Glutamatergic neuron (in vitro differentiated cells): ENCODE results near the gene LGI4. TPM values are rescaled to one million over a fixed set of nuclear protein-coding genes. Genes with fewer than 3 reads are reported as not detected.

Source experiments
- DNase-seq: peaks from one replicate; pipeline ENCODE4 v3.0.0; 2022
- H3K27ac Mint-ChIP-seq: one replicate; pipeline ENCODE4 v1.8.0; 2020; ENCODE audit warnings: mild to moderate bottlenecking, mixed read lengths, inconsistent platforms; ENCODE audit not compliant: unreplicated experiment
- H3K27me3 Mint-ChIP-seq: one replicate; pipeline ENCODE4 v1.8.0; 2020; ENCODE audit warnings: mild to moderate bottlenecking, moderate library complexity, mixed read lengths, inconsistent platforms; ENCODE audit not compliant: unreplicated experiment
- H3K36me3 Mint-ChIP-seq: one replicate; pipeline ENCODE4 v1.8.0; 2020; ENCODE audit warnings: mild to moderate bottlenecking, mixed read lengths, inconsistent platforms; ENCODE audit not compliant: unreplicated experiment
- H3K4me1 Mint-ChIP-seq: one replicate; pipeline ENCODE4 v1.8.0; 2020; ENCODE audit warnings: mild to moderate bottlenecking, low read depth, mixed read lengths, inconsistent platforms; ENCODE audit not compliant: unreplicated experiment
- H3K4me3 Mint-ChIP-seq: one replicate; pipeline ENCODE4 v1.8.0; 2020; ENCODE audit warnings: mild to moderate bottlenecking, mixed read lengths, inconsistent platforms; ENCODE audit not compliant: unreplicated experiment
- H3K9me3 Mint-ChIP-seq: one replicate; pipeline ENCODE4 v1.8.0; 2020; ENCODE audit warnings: mild to moderate bottlenecking, moderate library complexity, mixed read lengths, inconsistent platforms; ENCODE audit not compliant: unreplicated experiment
- total RNA-seq: library from RNA; stranded (reverse); fragmentation: NEBNext Ultra II Directional; extraction: Animal tissue kit (Norgen Biotek cat#: 25700); gene quantifications from one replicate; pipeline ENCODE4 v1.2.1, GENCODE V29; 2021; ENCODE audit not compliant: unreplicated experiment
- TF ChIP-seq, protein P1 (sequence below): fragments of 200-600 bp; sonication (generic); IDR thresholded peaks from one replicate; pipeline ENCODE4 v1.5.0; 2021; ENCODE audit not compliant: partially characterized antibody, unreplicated experiment

The LGI4 gene
- total RNA-seq, 1 donor from 2014 or later = 14.4 TPM

GRCh38 chr19:35110974-35111373 lies 23.9 kb downstream of the LGI4 start:
- no peaks in the 10 kb centered on the region for H3K36me3 Mint-ChIP-seq
- H3K4me3 Mint-ChIP-seq = no peak overlapping the region
- TF ChIP-seq, protein P1, sequence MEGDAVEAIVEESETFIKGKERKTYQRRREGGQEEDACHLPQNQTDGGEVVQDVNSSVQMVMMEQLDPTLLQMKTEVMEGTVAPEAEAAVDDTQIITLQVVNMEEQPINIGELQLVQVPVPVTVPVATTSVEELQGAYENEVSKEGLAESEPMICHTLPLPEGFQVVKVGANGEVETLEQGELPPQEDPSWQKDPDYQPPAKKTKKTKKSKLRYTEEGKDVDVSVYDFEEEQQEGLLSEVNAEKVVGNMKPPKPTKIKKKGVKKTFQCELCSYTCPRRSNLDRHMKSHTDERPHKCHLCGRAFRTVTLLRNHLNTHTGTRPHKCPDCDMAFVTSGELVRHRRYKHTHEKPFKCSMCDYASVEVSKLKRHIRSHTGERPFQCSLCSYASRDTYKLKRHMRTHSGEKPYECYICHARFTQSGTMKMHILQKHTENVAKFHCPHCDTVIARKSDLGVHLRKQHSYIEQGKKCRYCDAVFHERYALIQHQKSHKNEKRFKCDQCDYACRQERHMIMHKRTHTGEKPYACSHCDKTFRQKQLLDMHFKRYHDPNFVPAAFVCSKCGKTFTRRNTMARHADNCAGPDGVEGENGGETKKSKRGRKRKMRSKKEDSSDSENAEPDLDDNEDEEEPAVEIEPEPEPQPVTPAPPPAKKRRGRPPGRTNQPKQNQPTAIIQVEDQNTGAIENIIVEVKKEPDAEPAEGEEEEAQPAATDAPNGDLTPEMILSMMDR = no peak
- peaks cover 11% of the 10 kb centered on the region for H3K4me1 Mint-ChIP-seq
- no peak overlapping the region for H3K27ac Mint-ChIP-seq
- H3K9me3 Mint-ChIP-seq = peaks cover 2% of the 10 kb centered on the region
- DNase-seq = no peak
- no peaks in the 10 kb centered on the region for H3K27me3 Mint-ChIP-seq

DNA sequence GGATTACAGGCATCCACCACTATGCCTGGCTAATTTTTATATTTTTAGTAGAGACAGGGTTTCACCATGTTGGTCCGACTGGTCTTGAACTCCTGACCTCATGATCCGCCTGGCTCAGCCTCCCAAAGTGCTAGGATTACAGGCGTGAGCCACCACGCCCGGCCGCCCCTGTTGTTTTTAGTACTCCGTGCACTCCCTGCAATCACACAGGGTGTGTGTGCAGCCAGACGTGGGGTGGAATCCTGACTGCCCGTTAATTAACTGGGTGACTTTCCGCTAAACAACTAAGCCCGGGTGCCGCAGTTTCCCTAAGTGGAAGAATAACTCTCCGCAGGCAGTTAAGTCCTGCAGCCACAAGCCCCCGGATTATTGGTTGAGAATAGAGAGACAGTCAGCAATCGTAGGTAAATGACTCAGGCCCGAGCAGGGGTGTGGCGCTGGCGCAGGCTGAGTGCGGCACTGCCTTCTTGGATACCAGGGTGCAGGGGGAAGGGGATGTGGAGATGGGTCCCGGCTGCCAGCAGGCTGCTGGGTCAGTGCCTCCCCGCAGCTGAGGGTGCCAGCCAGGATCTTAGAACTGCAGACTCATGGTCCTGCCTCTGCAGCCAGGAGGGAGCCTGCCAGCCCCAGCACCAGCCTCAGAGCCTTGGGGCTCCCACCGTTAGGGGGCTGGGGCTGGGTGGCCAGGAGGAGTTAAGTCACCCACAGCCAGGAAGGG lies 25.3 kb downstream of the LGI4 start:
- Mint-ChIP-seq H3K27me3 (no peaks in the 10 kb centered on the region), H3K36me3 (no peaks in the 10 kb centered on the region), H3K4me3 (no peak overlapping the region), H3K4me1 (peaks cover 7% of the 10 kb centered on the region), H3K9me3 (peaks cover 1% of the 10 kb centered on the region), H3K27ac (no peak overlapping the region)
- no peak for DNase-seq
- TF ChIP-seq, protein P1 = no peak

- TF ChIP-seq, protein P1 = no peak
- peaks cover 1% of the 10 kb centered on the region for H3K9me3 Mint-ChIP-seq
- no peaks in the 10 kb centered on the region for H3K36me3 Mint-ChIP-seq
- no peak for DNase-seq
- no peaks in the 10 kb centered on the region for H3K27me3 Mint-ChIP-seq
- H3K4me3 Mint-ChIP-seq = no peak overlapping the region
- H3K4me1 Mint-ChIP-seq = peaks cover 4% of the 10 kb centered on the region
- no peak overlapping the region for H3K27ac Mint-ChIP-seq
These were observed 26.1 kb downstream of the LGI4 start for GRCh38 chr19:35108730-35109129.

GRCh38 chr19:35107545-35107944 lies 27.3 kb downstream of the LGI4 start:
- Mint-ChIP-seq H3K4me3 (no peak overlapping the region), H3K27me3 (no peaks in the 10 kb centered on the region), H3K36me3 (no peaks in the 10 kb centered on the region), H3K9me3 (peaks cover 3% of the 10 kb centered on the region), H3K4me1 (peaks cover 4% of the 10 kb centered on the region), H3K27ac (no peak overlapping the region)
- DNase-seq = no peak
- TF ChIP-seq, protein P1 = no peak

DNA sequence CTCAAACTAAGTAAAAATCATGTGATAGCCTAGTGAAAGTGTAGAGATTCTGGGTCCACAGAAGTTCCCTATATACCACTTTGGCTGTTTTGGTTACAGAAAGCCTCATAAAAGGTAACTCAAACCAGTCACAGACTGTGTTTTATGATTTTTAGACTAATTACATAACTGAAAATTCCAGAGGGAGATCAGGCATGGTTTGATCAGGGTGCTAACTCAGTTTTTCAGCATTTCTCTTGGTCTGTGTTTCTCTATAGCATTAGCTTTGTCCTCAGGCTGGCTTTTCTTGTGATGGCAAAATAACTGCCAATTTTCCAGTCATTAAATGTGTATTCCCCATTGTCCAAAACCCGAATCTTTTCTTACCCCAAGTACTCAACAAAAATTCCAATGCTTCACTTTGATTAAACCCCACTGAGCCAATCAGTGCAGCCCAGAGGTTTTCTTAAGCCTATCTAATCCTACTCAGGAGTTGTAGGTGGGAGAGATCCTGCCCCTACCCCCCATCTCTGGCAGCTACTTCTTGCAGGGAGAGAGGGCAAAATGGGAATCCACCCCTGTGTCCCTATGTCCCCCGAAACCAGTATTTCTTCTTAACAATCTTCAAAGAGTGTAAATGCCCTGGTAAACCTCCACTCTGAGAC lies 27.8 kb downstream of the LGI4 start:
- H3K4me3 Mint-ChIP-seq = no peak overlapping the region
- no peaks in the 10 kb centered on the region for H3K36me3 Mint-ChIP-seq
- H3K9me3 Mint-ChIP-seq = peaks cover 3% of the 10 kb centered on the region
- TF ChIP-seq, protein P1 = no peak
- H3K27me3 Mint-ChIP-seq = no peaks in the 10 kb centered on the region
- DNase-seq = no peak
- H3K4me1 Mint-ChIP-seq = peaks cover 4% of the 10 kb centered on the region
- no peak overlapping the region for H3K27ac Mint-ChIP-seq
